Astrocyte (in vitro differentiated cells and primary cell): ENCODE measurements around the gene SVBP. TPM values are rescaled to one million over a fixed set of nuclear protein-coding genes. Genes with fewer than 3 reads are reported as not detected.

Experiments
- DNase-seq: peaks from one replicate; pipeline ENCODE4 v3.0.0-alpha.2; 2010; ENCODE audit warnings: low read depth
- FAIRE-seq: peaks from 2 replicates; lab custom pipeline; 2011; peaks lifted over from hg19 to GRCh38; lab: Jason Lieb, UNC
- H2AFZ ChIP-seq: 2 replicates; pipeline ENCODE4 v1.6.0; 2012; ENCODE audit warnings: low read depth, low read length, inconsistent platforms
- H3K27ac ChIP-seq: 2 replicates; pipeline ENCODE4 v1.5.1; 2011; ENCODE audit warnings: low read depth, low read length, inconsistent platforms
- H3K27me3 ChIP-seq: 2 replicates; pipeline ENCODE4 v1.6.0; 2011; ENCODE audit warnings: low read length, inconsistent platforms; ENCODE audit not compliant: insufficient read depth
- H3K36me3 ChIP-seq: 2 replicates; pipeline ENCODE4 v1.5.1; 2011; ENCODE audit warnings: low read length, inconsistent platforms; ENCODE audit not compliant: insufficient read depth
- H3K4me1 ChIP-seq: 2 replicates; pipeline ENCODE4 v1.5.1; 2011; ENCODE audit warnings: low read length, inconsistent platforms; ENCODE audit not compliant: insufficient read depth
- H3K4me2 ChIP-seq: 2 replicates; pipeline ENCODE4 v1.6.0; 2012; ENCODE audit warnings: low read length, inconsistent platforms
- H3K4me3 ChIP-seq: 2 replicates; pipeline ENCODE4 v1.5.1; 2011; ENCODE audit warnings: low read depth, mild to moderate bottlenecking, low read length, inconsistent platforms; ENCODE audit not compliant: insufficient read depth
- H3K79me2 ChIP-seq: 2 replicates; pipeline ENCODE4 v1.6.0; 2012; ENCODE audit warnings: mild to moderate bottlenecking, low read length, inconsistent platforms; ENCODE audit not compliant: insufficient read depth
- H3K9ac ChIP-seq: 2 replicates; pipeline ENCODE4 v1.6.0; 2012; ENCODE audit warnings: mild to moderate bottlenecking, low read length, inconsistent platforms
- H3K9me3 ChIP-seq: 2 replicates; pipeline ENCODE4 v1.5.1; 2012; ENCODE audit warnings: low read depth, mild to moderate bottlenecking, low read length, inconsistent platforms; ENCODE audit not compliant: insufficient read depth
- H4K20me1 ChIP-seq: 2 replicates; pipeline ENCODE4 v1.6.0; 2012; ENCODE audit warnings: low read length, inconsistent platforms; ENCODE audit not compliant: insufficient read depth
- H3K27ac Mint-ChIP-seq: one replicate; pipeline ENCODE4 v1.8.0; 2021; ENCODE audit warnings: mild to moderate bottlenecking, mixed read lengths; ENCODE audit not compliant: unreplicated experiment
- H3K27me3 Mint-ChIP-seq: one replicate; pipeline ENCODE4 v1.8.0; 2021; ENCODE audit warnings: low read depth, mixed read lengths; ENCODE audit not compliant: unreplicated experiment
- H3K36me3 Mint-ChIP-seq: one replicate; pipeline ENCODE4 v1.8.0; 2021; ENCODE audit warnings: low read depth, mixed read lengths; ENCODE audit not compliant: unreplicated experiment
- H3K4me1 Mint-ChIP-seq: one replicate; pipeline ENCODE4 v1.8.0; 2021; ENCODE audit warnings: low read depth, mixed read lengths; ENCODE audit not compliant: unreplicated experiment
- H3K4me3 Mint-ChIP-seq: one replicate; pipeline ENCODE4 v1.8.0; 2021; ENCODE audit warnings: mild to moderate bottlenecking, moderate library complexity, mixed read lengths; ENCODE audit not compliant: unreplicated experiment
- H3K9me3 Mint-ChIP-seq: one replicate; pipeline ENCODE4 v1.8.0; 2021; ENCODE audit warnings: mild to moderate bottlenecking, mixed read lengths; ENCODE audit not compliant: unreplicated experiment
- CTCF ChIP-seq: IDR thresholded peaks from 2 replicates; pipeline ENCODE4 v1.5.1; 2011; ENCODE audit warnings: low read depth, mild to moderate bottlenecking, inconsistent platforms, low read length, moderate library complexity; ENCODE audit not compliant: insufficient read depth
- EZH2 ChIP-seq: IDR thresholded peaks from 2 replicates; pipeline ENCODE4 v1.6.1; 2012; ENCODE audit warnings: mild to moderate bottlenecking, low read length, inconsistent platforms; ENCODE audit not compliant: insufficient read depth
- total RNA-seq: library from RNA; stranded (reverse); gene quantifications from 2 replicates; pipeline ENCODE4 v1.2.1, GENCODE V29; 2021

SVBP gene
- total RNA-seq, 1 donor from 2014 or later: 28.1 TPM

DNA sequence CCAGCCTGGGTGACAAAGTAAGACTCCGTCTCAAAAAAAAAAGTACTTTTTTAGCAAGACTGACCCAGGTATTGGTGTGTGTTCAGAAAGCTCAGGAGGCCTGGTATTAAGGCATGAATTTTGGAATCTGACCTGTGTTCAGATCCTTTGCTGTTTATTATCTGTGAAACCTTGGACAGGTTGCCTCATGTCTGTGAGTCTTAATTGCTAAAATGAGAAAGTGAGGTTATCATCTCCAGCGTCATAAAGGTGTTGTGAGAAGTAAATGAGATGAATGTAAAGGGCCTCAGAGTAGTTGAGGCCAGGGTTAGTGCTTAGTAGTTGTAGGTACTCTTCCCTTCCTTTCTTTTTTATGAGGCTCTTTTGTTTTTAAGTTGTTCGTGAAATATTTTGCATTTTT is 47.4 kb downstream of the SVBP start:
- Mint-ChIP-seq H3K36me3 (peaks cover 11% of the 10 kb centered on the region), H3K27me3 (no peaks in the 10 kb centered on the region), H3K4me3 (no peak overlapping the region), H3K4me1 (peaks cover 11% of the 10 kb centered on the region), H3K27ac (no peak overlapping the region), H3K9me3 (no peaks in the 10 kb centered on the region)
- H3K4me2 ChIP-seq: no peak overlapping the region
- H2AFZ ChIP-seq: no peak overlapping the region
- no peaks in the 10 kb centered on the region for H3K9me3 ChIP-seq
- peaks cover 8% of the 10 kb centered on the region for H3K36me3 ChIP-seq
- no peak for FAIRE-seq
- no peak overlapping the region for H3K9ac ChIP-seq
- peaks cover 10% of the 10 kb centered on the region for H3K4me1 ChIP-seq
- no peaks in the 10 kb centered on the region for H3K27me3 ChIP-seq
- peaks cover 82% of the 10 kb centered on the region for H3K79me2 ChIP-seq
- no peak for DNase-seq
- H3K27ac ChIP-seq: no peak overlapping the region
- H3K4me3 ChIP-seq: no peak overlapping the region
- TF ChIP-seq EZH2 (no peak), CTCF (no peak)
- peaks cover 40% of the 10 kb centered on the region for H4K20me1 ChIP-seq

- no peaks in the 10 kb centered on the region for H3K27me3 Mint-ChIP-seq
- Histone ChIP-seq H3K4me2 (peak overlapping the region; percentile 96), H4K20me1 (peaks cover 43% of the 10 kb centered on the region), H3K79me2 (peaks cover 92% of the 10 kb centered on the region), H2AFZ (no peak overlapping the region), H3K9ac (peak overlapping the region; percentile 90), H3K27ac (no peak overlapping the region), H3K4me3 (peak overlapping the region; percentile 90), H3K27me3 (no peaks in the 10 kb centered on the region), H3K36me3 (no peaks in the 10 kb centered on the region), H3K4me1 (peaks cover 17% of the 10 kb centered on the region), H3K9me3 (no peaks in the 10 kb centered on the region)
- peaks cover 9% of the 10 kb centered on the region for H3K36me3 Mint-ChIP-seq
- H3K4me3 Mint-ChIP-seq: no peak overlapping the region
- no peak for TF ChIP-seq CTCF
- TF ChIP-seq EZH2: no peak
- FAIRE-seq (no peak), DNase-seq (no peak)
- no peaks in the 10 kb centered on the region for H3K9me3 Mint-ChIP-seq
- H3K4me1 Mint-ChIP-seq: peaks cover 10% of the 10 kb centered on the region
- no peak overlapping the region for H3K27ac Mint-ChIP-seq
These were observed 49.0 kb downstream of the SVBP start for GRCh38 chr1:42768172-42768571.

DNA sequence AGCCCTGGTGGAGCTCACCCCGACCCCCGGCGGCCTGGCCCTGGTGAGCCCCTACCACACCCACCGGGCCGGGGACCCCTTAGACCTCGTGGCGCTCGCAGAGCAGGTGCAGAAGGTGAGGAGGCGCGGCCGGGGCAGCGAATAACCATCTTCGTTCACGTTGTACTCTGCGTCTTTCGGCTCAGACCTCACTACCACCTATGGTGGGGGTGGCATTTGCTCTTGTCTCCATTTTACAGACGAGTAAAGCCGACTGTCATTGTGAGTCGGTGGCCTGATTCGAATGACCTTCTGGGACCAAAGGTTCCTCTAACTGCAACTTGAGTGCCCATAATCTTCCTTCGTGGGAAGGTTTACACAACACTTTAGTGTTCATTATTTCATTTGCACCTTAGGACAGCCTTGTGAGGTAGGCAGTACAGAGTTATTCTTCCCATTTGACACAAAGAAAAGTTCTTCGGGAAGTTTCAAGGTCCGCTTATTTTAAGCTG is 49.6 kb downstream of the SVBP start:
- TF ChIP-seq CTCF (no peak), EZH2 (no peak)
- peaks cover 8% of the 10 kb centered on the region for H3K36me3 Mint-ChIP-seq
- Histone ChIP-seq H3K79me2 (peaks cover 93% of the 10 kb centered on the region), H4K20me1 (peaks cover 43% of the 10 kb centered on the region), H3K4me3 (peak overlapping the region; percentile 90), H3K27ac (peak overlapping the region; percentile 78), H3K4me2 (peak overlapping the region; percentile 96), H2AFZ (peak overlapping the region; percentile 91), H3K9me3 (no peaks in the 10 kb centered on the region), H3K4me1 (peaks cover 17% of the 10 kb centered on the region), H3K27me3 (no peaks in the 10 kb centered on the region), H3K9ac (peak overlapping the region; percentile 90), H3K36me3 (peaks cover 2% of the 10 kb centered on the region)
- H3K4me1 Mint-ChIP-seq: peaks cover 8% of the 10 kb centered on the region
- H3K9me3 Mint-ChIP-seq: no peaks in the 10 kb centered on the region
- H3K4me3 Mint-ChIP-seq: no peak overlapping the region
- no peak for FAIRE-seq
- no peaks in the 10 kb centered on the region for H3K27me3 Mint-ChIP-seq
- DNase-seq: no peak
- peak overlapping the region; percentile 77 for H3K27ac Mint-ChIP-seq
